ENCODE data around the gene NCKAP5. TPM values are rescaled to one million over a fixed set of nuclear protein-coding genes. Genes with fewer than 3 reads are reported as not detected.

The NCKAP5 gene
- total RNA-seq, 2 donors from 2014 or later: 0.78 to 2.6 TPM

DNA sequence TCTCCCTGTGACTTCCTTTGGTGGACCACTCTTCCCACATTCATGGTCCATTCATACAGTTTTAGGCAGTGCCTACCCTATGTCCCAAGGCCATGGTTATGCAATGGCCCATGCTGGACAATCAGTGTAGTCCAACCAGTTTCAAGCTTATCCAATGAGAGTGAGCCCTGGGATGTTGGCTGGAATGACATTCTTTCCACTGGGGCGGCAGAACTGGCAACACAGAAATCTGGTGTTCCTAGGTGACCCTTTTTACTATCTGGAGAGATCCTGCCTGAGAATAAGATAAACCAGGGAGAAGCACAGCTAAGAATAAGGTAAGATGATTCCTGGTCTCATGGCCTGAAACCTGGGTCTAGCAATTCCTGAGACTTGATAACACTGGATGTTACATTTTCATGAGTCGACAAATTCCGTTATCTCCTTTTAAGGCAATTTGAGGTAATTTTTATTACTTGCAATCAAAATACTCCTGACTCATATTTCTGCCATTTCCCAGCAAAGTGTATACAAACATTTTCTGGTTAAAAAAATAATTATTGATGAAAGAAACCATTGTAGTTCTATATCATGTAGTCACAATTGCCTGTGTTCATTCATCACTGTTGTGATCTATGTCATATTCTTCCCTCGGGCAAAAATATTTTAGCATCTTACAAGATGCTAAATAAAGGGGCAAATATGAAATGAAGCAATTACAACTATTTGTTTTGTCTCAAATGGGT lies 626.8 kb downstream of the NCKAP5 start:
- ATAC-seq (no peak), DNase-seq (no peak)
- H3K27me3 ChIP-seq: no peaks in the 10 kb centered on the region
- no peaks in the 10 kb centered on the region for H3K36me3 ChIP-seq (replicated peaks in 1 of 2; ENCODE audit: insufficient read depth in 1 of 2, low read depth in 2 of 2)
- no peak overlapping the region for H3K4me3 ChIP-seq
- TF ChIP-seq POLR2A (IDR thresholded peaks at IDR 0.05) (no peak), CTCF (IDR thresholded peaks at IDR 0.05) (no peak)
- H3K4me1 ChIP-seq: no peaks in the 10 kb centered on the region
- no peaks in the 10 kb centered on the region for H3K9me3 ChIP-seq
- no peak overlapping the region for H3K27ac ChIP-seq
- intact Hi-C loops (cut with DNase I): no loop called here
- 82 to 84% methylated on average over 4 of the region's 4 CpGs for WGBS, 2 donors

DNA sequence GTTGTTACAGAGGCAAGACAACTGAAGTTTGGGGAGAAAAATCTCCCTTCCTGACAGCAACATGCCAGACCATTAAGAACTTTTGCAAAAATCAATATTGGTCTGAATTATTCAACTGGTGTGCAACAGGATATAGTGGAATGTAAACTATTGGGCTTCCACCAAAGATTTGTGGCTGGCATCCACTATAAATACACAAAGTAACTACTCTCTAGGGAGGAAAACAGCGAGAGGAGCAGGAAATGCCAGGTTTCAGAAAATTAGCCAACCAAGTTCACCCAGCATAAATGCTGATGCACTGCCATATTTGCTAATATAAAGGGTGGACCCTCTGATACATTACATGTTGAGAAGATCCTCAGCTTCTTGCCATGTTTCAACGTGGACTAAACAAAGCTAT lies 630.6 kb downstream of the NCKAP5 start:
- no peak overlapping the region for H3K27ac ChIP-seq
- H3K36me3 ChIP-seq (replicated peaks in 1 of 2; ENCODE audit: insufficient read depth in 1 of 2, low read depth in 2 of 2): no peaks in the 10 kb centered on the region
- TF ChIP-seq CTCF (IDR thresholded peaks at IDR 0.05): no peak
- no peak overlapping the region for H3K4me3 ChIP-seq
- H3K9me3 ChIP-seq: no peaks in the 10 kb centered on the region
- H3K27me3 ChIP-seq: no peaks in the 10 kb centered on the region
- ATAC-seq (no peak), DNase-seq (no peak)
- no peaks in the 10 kb centered on the region for H3K4me1 ChIP-seq
- intact Hi-C loops (cut with DNase I): no loop called here
- WGBS, 2 donors: 39 to 46% methylated on average over 2 of the region's 2 CpGs

DNA sequence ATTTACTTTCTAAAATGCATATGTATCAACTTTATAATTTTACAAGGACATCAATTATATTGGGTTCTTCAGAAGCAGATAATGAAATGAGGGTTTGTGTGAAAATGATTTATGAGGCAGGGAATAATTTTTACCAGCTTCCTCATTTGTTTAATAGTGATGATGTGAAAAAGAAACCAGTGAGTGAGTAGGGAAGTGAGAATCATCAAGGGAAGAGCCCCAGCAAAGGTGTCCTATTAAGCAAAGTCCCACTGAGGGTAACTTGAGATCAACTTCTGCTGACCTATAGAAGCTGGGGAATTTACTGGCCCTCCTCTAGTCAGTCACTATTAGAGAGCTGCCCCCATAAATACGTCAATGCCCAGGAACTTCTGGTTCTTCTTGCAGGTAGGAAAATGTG lies 631.5 kb downstream of the NCKAP5 start:
- Histone ChIP-seq H3K4me1 (no peaks in the 10 kb centered on the region), H3K9me3 (no peaks in the 10 kb centered on the region), H3K27ac (no peak overlapping the region), H3K4me3 (no peak overlapping the region), H3K36me3 (replicated peaks in 1 of 2; ENCODE audit: insufficient read depth in 1 of 2, low read depth in 2 of 2) (no peaks in the 10 kb centered on the region), H3K27me3 (no peaks in the 10 kb centered on the region)
- intact Hi-C loops (cut with DNase I): no loop called here
- no peak for TF ChIP-seq CTCF (IDR thresholded peaks at IDR 0.05)
- no peak for TF ChIP-seq POLR2A (IDR thresholded peaks at IDR 0.05)
- 53 to 60% methylated on average over 1 of the region's 1 CpG for WGBS, 2 donors
- ATAC-seq (no peak), DNase-seq (no peak)

- Histone ChIP-seq H3K36me3 (replicated peaks in 1 of 2; ENCODE audit: insufficient read depth in 1 of 2, low read depth in 2 of 2) (no peaks in the 10 kb centered on the region), H3K4me1 (no peaks in the 10 kb centered on the region), H3K27me3 (no peaks in the 10 kb centered on the region), H3K4me3 (no peak overlapping the region), H3K9me3 (no peaks in the 10 kb centered on the region), H3K27ac (no peak overlapping the region)
- TF ChIP-seq CTCF (IDR thresholded peaks at IDR 0.05) (no peak), POLR2A (IDR thresholded peaks at IDR 0.05) (no peak)
- ATAC-seq (no peak), DNase-seq (no peak)
- intact Hi-C loops (cut with DNase I): no loop called here
- 21 to 34% methylated on average over 1 of the region's 1 CpG for WGBS, 2 donors
Measured at GRCh38 chr2:132936261-132936660, 632.0 kb downstream of the NCKAP5 start.

DNA sequence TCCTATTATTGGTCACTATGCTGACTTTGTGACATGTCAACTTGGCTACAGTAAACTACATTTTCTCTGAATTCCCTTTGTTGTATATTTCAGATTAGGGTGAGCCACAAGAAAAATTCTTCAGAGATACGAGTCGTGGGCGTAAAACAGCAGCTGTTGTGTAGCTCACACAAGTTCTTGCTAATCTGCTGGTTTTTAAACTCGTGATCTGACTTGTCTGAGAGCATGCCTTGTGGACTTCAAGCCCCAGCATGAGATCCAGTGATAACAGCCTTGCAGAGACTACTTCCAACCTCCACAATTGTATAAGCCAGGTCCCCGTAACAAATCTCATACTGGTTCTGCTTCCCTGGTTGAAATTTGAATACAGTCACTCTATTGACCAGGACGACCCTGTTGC lies 638.5 kb downstream of the NCKAP5 start:
- Histone ChIP-seq H3K4me1 (no peaks in the 10 kb centered on the region), H3K4me3 (no peak overlapping the region), H3K9me3 (no peaks in the 10 kb centered on the region), H3K27me3 (no peaks in the 10 kb centered on the region), H3K27ac (no peak overlapping the region), H3K36me3 (replicated peaks in 1 of 2; ENCODE audit: insufficient read depth in 1 of 2, low read depth in 2 of 2) (no peaks in the 10 kb centered on the region)
- DNase-seq (no peak), ATAC-seq (no peak)
- intact Hi-C loops (cut with DNase I): no loop called here
- WGBS, 2 donors: 75 to 80% methylated on average over 6 of the region's 6 CpGs
- TF ChIP-seq CTCF (IDR thresholded peaks at IDR 0.05) (no peak), POLR2A (IDR thresholded peaks at IDR 0.05) (no peak)
